ENCODE data around the gene CHRD.

Gene CHRD

DNA sequence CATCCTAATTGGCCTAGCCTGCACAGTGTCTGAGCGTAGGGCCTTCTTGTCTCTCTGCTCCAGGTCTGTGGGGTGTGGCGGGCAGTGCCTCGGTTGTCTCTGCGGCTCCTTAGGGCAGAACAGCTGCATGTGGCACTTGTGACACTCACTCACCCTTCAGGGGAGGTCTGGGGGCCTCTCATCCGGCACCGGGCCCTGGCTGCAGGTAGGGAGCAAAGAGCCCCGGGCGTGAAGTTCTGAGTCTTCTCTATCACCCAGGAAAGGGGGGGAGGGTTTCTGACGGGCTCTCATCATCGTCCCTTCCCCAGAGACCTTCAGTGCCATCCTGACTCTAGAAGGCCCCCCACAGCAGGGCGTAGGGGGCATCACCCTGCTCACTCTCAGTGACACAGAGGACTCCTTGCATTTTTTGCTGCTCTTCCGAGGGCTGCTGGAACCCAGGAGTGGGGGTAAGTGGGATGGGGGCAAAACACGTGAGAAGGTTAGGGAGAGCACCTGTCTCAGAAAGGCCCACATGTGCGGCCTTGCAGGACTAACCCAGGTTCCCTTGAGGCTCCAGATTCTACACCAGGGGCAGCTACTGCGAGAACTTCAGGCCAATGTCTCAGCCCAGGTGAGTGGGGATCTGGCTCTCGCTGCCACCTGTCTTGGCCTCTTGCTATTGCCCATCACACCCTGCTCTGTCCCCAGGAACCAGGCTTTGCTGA, 2.6 kb downstream of the CHRD start:
- no peak for DNase-seq (ENCODE audit: low read depth)

DNA sequence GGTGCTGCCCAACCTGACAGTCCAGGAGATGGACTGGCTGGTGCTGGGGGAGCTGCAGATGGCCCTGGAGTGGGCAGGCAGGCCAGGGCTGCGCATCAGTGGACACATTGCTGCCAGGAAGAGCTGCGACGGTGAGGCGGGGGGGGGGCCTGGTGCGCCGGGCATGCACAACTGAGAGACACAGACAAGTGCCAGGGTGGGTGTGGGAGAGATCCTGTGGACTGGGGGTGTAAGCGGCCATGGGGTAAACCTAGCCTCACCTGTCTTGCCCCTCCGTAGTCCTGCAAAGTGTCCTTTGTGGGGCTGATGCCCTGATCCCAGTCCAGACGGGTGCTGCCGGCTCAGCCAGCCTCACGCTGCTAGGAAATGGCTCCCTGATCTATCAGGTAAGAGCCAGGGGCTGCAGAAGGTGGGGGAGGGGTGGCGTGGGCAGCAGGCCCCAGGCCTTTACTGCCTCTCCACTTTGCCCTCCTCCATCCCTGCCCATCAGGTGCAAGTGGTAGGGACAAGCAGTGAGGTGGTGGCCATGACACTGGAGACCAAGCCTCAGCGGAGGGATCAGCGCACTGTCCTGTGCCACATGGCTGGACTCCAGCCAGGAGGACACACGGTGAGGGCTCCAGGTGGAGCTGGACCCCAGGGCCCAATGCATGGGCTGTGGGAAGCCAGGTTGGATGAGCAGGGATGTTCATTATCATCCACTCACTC, 3.3 kb downstream of the CHRD start:
- no peak for DNase-seq (ENCODE audit: low read depth)

DNA sequence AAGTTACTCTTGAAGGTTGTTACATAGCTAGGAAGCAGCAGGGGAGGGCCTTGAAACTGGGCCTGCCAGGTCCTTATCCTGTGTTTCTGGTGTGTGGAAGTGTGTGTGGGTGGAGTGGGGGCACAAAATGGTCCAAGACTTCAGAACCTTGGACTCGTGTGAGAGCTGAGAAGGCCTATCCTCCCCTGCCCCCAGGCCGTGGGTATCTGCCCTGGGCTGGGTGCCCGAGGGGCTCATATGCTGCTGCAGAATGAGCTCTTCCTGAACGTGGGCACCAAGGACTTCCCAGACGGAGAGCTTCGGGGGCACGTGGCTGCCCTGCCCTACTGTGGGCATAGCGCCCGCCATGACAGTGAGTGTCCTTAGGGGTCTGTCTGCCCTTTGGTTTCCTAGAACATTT, 4.5 kb downstream of the CHRD start:
- DNase-seq (ENCODE audit: low read depth): no peak

DNA sequence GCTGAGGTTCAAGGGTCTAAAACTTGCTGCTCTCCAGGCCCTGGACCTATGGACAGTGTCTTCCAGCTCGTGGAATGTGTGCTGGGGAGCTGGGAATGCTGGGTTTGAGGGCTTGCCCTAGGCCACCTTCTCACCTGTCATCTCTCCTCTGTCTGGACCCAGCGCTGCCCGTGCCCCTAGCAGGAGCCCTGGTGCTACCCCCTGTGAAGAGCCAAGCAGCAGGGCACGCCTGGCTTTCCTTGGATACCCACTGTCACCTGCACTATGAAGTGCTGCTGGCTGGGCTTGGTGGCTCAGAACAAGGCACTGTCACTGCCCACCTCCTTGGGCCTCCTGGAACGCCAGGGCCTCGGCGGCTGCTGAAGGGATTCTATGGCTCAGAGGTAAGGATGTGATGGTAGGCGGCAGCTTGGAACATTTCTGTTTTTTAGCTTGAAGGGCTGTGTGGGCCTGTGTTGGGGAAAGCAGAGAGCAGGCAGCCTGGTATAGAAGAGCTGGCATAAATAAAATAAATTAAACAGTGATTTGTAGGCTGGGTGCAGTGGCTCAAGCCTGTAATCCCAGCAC, 5.1 kb downstream of the CHRD start:
- DNase-seq (ENCODE audit: low read depth): no peak

DNA sequence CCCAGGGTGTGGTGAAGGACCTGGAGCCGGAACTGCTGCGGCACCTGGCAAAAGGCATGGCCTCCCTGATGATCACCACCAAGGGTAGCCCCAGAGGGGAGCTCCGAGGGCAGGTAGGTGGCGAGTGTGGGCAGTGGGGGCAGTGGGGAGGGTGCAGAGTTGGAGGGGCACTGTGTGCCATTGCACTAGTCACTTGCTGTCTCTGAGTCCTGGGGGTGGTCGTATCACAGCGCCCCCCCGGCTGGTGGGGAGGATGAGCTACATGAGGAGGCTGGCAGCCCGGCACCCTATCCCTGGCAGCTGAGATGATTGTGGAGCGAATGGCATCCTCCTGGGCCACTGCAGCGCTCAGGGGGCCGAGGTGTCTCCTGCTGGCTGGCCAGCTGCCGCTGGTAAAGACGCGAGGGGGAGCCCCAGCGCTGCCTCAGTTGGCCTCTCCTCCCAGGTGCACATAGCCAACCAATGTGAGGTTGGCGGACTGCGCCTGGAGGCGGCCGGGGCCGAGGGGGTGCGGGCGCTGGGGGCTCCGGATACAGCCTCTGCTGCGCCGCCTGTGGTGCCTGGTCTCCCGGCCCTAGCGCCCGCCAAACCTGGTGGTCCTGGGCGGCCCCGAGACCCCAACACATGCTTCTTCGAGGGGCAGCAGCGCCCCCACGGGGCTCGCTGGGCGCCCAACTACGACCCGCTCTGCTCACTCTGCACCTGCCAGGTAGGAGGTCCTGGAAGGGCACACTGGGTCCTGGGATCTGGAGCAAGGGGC, 6.4 kb downstream of the CHRD start:
- DNase-seq (ENCODE audit: low read depth): no peak

DNA sequence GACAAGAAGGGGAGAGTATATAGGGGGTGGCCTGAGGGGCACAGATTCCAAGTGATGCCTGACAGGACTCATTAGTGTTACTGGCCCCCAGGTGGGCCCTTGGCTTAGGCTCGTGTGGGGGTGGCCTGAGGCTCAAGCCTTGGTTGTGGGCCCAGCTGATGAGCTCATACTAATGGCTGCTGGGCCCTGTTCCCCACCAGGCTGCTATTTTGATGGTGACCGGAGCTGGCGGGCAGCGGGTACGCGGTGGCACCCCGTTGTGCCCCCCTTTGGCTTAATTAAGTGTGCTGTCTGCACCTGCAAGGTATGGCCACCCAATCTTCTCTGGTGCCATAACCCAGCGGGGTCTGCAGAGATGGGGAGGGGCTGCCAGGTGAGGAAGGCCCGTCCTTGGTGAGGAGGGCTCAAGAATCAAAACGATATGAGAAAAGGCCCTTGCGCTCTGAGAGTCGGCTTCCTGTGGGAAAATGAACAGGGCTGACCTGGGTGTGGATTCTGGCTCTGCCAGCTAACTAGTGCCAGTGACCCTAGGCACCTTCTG, 7.4 kb downstream of the CHRD start:
- no peak for DNase-seq (ENCODE audit: low read depth)

DNA sequence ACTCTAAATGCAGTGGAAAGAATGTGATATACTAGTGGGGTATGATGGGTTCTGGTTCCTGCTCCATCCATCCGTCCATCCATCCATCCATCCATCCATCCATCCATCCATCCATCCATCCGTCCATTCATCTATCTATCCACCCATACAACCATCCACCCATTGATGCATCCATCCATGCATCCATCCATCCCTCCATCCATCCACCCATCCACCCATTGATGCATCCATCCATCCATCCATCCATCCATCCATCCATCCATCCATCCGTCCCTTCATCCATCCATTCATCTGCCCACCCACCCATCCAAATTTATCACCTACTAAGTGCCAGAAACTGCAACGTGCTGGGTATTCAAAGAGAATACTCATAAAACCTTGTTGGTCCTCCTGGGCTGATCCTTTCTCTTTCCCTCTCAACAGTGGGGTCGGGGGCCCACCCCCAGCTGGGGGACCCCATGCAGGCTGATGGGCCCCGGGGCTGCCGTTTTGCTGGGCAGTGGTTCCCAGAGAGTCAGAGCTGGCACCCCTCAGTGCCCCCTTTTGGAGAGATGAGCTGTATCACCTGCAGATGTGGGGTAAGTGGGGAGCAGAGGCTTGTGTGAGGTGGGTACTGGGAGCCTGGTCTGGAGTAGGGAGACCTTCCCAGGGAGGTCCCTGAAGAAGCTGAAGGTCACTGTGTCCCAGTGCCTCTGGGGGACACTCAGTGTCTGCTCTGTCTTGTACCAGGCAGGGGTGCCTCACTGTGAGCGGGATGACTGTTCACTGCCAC, 8.5 kb downstream of the CHRD start:
- DNase-seq (ENCODE audit: low read depth): no peak

DNA sequence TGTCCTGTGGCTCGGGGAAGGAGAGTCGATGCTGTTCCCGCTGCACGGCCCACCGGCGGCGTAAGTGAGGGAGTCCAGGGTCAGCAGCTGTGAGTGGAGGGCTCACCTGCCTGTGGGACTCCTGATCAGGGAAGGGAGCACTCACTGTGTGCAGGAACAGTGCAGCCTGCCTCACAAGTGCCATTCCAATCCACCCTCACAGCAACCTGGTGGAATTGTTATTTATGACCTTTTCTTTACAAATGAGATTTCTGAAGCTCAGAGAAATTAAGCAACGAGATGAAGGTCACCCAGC, 9.0 kb downstream of the CHRD start:
- no peak for DNase-seq (ENCODE audit: low read depth)

DNA sequence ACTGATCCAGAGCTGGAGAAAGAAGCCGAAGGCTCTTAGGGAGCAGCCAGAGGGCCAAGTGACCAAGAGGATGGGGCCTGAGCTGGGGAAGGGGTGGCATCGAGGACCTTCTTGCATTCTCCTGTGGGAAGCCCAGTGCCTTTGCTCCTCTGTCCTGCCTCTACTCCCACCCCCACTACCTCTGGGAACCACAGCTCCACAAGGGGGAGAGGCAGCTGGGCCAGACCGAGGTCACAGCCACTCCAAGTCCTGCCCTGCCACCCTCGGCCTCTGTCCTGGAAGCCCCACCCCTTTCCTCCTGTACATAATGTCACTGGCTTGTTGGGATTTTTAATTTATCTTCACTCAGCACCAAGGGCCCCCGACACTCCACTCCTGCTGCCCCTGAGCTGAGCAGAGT, 9.5 kb downstream of the CHRD start:
- DNase-seq (ENCODE audit: low read depth): no peak

DNA sequence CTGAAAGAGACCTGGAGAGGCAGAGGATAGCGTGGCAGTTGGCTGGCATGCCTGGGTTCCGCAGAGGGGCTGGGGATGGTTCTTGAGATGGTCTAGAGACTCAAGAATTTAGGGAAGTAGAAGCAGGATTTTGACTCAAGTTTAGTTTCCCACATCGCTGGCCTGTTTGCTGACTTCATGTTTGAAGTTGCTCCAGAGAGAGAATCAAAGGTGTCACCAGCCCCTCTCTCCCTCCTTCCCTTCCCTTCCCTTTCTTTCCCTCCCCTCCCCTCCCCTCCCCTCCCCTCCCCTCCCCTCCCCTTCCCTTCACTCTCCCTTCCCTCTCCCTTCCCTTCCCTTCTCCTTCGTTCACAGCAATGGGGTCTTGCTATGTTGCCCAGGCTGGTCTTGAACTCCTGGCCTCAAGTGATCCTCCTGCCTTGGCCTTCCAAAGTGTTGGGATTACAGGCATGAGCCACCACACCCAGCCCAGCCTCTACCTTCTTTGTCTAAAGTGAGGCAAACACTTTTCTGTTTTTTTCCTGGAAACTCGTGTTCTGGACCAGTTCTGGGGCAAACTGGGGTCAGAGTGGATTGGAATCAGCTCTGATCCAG, 10.2 kb downstream of the CHRD start:
- DNase-seq (ENCODE audit: low read depth): no peak

DNA sequence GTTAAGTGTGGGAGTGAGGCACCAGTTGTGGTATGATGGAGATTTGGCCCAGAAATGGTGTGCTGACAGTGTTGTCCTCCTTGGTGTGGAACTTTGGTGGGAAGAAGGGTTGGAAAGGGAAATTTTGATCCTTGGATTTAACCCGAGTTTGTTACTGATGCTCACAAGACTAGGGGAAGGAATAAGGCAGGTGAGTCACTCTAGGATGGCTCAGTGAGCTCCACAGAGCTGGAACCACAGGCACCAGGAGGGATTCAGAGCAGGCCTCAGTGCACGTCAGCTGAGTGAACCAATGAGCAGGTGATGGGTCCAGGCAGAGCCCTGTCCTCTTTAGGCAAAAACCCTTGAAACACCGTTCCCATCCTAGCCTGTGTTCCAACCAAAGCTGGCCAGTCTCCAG, 11.4 kb downstream of the CHRD start:
- no peak for DNase-seq (ENCODE audit: low read depth)

DNA sequence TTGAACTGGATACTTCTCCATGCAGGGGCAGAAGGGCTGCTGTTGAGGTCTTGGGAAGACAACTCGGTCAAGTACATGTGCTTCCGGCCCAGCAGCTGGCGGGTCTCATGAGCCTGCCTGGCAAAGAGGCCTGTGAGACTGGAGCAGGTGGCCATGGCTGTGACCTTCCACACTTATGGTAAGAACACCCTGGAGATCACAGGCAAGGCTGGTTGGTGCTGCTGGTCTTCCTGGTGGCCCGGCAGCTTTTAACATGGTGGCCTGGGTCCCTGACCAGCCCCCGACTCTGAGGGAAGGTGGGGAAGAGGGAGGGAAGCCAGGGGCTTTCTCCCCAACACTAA, 15.4 kb downstream of the CHRD start:
- DNase-seq (ENCODE audit: low read depth): no peak

DNA sequence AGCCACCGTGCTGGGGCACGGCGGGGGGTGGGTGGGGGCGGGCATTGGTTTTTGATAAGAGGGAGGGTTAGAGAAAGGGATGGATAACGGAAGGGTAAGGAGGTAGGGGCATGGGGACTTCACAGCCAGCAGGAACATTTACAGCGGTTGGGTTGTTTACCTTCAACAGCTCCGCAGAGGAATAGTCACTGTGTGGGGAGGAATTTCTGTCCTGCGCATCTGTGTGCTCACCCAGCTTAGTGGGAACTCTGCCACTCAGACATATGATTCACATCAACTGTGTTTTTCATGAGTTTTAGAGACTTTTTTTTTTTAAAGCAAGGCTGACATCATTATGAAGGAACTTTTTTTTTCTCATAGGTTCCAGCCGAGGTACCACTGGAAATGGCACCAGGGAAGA, 19.6 kb downstream of the CHRD start:
- DNase-seq (ENCODE audit: low read depth): no peak

DNA sequence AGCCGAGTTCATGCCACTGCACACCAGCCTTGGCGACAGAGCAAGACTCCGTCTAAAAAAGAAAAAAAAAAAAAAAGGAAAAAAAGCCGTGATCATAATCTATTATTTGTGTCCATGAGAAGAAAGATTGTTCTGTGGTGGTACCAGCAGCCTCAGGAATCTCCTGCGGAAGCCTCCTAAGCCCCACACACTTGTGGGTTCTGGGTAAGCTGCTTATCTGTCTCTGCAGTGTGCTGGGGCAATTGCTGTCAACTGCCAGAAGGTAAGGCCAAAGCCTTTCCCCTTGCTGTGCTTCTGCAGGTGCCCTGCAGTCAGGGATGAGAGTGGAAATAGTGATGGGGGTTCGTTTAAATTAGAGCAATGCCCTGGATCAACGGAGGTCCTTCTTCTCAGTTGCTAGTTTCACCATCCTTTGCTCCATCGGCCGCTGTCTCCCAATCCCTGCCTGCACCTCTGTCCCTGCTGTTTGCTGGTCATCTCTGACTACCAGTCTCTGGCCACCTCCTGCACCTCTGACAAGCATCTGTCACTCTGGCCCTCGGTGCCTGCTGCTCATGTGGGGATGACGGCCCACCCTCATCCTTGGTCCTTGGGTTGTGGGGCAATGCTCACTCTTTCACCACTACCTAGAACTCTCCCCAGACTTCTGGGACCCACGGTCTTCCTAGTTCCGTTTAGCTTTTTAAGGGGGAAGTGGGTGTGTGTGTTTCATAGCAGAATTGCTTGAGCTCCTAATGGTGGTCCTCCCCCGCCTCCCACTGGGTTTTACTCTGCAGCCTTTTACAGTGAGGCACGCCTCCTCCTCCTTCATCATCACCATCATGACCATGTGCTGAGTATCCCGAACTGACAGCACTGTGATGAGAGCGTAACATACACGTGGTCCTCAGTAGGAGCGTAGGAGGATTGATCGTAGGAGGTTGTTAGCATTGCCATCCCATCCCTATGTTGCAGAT, 25.5 kb downstream of the CHRD start:
- DNase-seq (ENCODE audit: low read depth): no peak

DNA sequence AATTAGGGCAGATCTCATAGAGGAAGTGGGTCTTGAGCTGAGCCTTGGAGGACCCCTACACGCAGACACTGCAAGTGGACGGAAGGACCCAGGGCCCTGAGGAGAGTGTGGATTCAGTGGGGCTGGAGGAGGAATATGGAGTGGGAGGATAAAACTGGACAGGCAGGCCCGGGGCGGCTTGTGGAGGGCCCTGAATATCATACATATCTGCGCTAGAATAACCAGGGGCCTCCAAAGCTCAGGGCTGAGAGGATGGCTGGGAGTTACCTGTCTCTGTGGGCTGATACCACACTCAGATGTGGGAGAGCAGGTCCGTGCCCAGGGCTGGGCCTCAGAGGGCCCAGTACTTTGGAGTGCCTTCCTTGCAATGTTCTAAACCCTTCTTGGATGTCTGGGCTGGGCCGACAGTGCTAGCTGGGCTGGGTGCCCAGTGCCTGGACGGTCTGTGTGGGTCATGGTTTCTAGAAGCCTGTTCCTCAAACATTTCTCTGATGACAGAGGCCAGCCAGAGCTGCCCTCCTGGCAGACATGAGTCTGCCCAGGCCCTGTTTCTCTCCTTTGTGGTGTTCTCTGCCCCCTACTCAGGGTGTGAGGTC, 29.6 kb downstream of the CHRD start:
- no peak for DNase-seq (ENCODE audit: low read depth)

DNA sequence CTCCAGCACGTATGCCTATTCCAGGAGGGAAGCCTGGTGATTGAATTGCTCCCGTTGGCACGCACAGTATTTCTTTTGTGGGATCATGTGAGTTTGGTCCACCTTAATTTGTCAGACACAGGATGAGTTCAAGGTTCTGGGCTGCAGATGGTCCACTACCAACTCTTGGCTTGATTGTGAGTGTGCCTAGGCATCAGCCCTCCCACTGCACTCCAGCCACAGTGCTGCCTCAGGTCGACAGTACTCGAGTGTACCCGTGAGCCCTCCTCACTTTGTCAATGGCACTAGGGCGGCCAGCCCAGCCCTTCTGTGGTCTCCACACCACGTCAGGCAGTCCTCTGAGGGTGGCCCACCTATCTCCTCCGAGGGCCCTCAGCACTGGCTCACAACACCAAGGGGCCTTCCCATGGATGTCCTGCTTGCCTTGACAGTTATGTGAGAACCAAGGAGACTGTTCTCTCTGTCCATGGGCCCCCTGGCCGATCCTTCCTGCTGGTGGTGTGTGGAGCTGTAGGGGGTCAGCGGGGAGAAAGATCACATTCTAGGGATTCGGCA, 30.2 kb downstream of the CHRD start:
- DNase-seq (ENCODE audit: low read depth): no peak

DNA sequence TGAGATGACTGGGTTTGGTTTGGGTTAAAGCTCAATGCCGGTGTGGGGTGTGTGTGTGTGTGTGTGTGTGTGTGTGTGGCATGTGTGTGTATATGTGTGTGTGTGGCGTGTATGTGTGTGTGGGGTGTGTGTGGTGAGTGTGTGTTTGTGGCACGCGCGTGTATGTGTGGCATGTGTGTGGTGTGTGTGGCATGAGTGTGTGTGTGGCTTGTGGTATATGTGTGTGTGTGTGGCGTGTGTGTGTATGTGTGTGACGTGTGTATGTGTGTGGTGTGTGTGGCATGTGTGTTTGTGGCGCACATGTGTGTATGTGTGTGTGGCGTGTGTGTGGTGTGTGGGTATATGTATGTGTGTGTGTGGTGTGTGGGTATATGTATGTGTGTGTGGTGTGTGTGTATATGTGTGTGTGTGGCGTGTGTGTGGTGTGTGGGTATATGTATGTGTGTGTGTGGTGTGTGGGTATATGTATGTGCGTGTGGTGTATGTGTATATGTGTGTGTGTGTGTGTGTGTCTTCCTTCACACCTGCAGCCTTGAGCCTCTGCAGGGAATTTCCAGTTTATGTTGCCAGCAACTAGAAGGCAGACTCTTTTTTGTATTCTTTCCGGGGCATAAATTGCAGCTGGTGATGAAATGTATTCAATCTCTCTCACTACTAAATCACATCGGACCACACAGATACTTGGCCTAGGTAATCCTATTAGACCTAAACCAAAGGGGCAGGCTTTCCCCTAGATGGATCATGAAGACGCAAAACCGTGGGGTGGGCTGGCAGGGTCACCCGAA, 34.8 kb downstream of the CHRD start:
- DNase-seq (ENCODE audit: low read depth): no peak

DNA sequence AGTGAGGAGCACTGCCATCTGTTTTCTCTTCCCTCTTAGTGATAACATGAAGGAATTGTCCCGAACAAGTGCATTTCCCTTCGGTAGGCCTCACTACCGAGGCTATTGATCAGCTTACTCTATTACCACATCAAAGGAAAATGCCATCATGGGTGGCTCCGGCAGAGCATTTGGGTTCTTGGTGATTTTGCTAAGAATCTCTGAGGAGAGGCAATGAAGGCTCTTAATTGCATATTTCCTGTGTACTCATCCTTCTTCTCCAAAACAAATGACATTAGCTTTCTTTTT, 35.3 kb downstream of the CHRD start:
- no peak for DNase-seq (ENCODE audit: low read depth)

DNA sequence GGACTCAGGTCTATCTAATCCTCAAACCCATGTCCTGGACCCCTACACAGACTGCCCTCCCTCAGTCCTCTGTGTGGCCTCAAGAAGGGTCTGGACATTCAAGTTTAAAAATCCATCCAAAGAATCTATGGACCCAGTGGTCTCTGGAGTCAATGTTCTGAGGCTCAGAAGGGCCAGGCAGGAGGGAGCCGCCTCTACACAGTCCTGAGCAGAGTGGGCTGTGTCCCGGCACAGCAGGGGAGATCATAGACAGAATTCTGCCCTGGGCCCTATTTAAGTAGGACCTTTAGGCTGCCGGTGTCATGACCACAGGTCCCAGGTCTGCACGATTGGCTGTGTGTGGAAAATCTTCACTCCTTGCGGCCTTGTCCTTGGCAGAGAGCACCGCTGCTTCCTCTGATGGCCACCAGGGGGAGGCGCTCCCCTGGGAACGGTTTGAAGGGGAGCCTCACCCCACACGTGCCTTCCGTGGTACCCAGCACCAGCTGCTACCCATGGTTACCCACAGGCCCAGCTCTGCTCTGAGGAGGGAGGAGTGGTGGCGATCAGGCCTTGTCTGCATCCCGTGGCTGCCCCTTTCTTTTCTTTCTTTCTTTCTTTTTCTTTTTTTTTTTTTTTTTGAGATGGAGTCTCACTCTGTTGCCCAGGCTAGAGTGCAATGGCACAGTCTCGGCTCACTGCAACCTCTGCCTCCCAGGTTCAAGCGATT, 37.9 kb downstream of the CHRD start:
- DNase-seq (ENCODE audit: low read depth): peak; percentile 61

All from stimulated activated CD4-positive, alpha-beta T cell treated with anti-CD3 and anti-CD28 coated beads, Interleukin-2, amount 100 ng/mL, for 4 hours (primary cell).